GM19238 (cell line): Measurements from ENCODE around the gene TMEM98.
"Not testable (repeated sequence)": the region's sequence is repeated elsewhere in the genome, so short reads cannot be mapped to it uniquely, and the experiment has no call there.

ENCODE experiments used
- DNase-seq: peaks from one replicate; pipeline ENCODE4 v3.0.0; 2011; ENCODE audit warnings: low spot score; ENCODE audit not compliant: insufficient read length

Gene TMEM98

GRCh38 chr17:32980230-32980629 lies 52.3 kb downstream of the TMEM98 start:
- DNase-seq = no peak

GRCh38 chr17:32981611-32982010 lies 53.7 kb downstream of the TMEM98 start:
- DNase-seq = not testable (repeated sequence)

GRCh38 chr17:32985050-32985756 lies 57.2 kb downstream of the TMEM98 start:
- DNase-seq = no peak

- DNase-seq = not testable (repeated sequence)
Observed at GRCh38 chr17:32987453-32987805, 59.5 kb downstream of the TMEM98 start.

DNA sequence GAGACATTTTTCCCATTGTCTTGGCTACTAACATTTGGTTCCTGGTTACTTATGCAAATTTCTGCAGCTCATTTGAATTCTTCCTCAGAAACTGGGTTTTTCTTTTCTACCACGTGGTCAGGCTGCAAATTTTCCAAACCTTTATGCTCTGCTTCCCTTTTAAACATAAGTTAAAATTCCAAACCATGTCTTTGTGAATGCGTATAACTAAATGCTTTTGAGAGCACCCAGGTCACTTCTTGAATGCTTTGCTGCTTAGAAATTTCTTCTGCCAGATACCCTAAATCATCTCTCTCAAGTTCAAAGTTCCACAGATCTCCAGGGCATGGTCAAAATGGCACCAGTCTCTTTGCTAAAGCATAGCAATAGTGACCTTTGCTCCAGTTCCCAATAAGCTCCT lies 59.9 kb downstream of the TMEM98 start:
- DNase-seq = not testable (repeated sequence)

DNA sequence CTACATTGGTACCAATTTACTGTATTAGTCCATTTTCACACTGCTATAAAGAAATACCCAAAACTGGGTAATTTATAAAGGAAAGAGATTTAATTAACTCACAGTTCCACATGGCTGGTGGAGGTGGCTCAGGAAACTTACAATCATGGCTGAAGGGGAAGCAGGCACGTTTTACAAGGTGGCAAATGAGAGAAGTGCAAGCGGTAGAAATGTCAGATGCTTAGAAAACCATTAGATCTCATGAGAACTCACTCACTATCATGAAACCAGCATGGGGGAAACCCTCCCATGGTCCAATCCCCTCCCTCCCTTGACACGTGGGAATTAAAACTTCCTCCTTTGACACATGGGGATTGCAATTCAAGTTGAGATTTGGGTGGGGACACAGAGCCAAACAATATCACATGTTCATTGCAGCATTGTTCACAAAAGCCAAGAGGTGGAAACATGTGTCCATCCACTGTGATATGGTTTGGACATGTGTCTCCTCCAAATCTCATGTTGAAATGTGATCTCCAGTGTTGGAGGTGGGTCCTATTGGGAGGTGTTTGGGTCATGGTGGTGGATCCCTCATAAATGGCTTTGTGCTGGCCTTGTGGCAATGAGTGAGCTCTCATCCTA lies 60.6 kb downstream of the TMEM98 start:
- DNase-seq = no peak

DNA sequence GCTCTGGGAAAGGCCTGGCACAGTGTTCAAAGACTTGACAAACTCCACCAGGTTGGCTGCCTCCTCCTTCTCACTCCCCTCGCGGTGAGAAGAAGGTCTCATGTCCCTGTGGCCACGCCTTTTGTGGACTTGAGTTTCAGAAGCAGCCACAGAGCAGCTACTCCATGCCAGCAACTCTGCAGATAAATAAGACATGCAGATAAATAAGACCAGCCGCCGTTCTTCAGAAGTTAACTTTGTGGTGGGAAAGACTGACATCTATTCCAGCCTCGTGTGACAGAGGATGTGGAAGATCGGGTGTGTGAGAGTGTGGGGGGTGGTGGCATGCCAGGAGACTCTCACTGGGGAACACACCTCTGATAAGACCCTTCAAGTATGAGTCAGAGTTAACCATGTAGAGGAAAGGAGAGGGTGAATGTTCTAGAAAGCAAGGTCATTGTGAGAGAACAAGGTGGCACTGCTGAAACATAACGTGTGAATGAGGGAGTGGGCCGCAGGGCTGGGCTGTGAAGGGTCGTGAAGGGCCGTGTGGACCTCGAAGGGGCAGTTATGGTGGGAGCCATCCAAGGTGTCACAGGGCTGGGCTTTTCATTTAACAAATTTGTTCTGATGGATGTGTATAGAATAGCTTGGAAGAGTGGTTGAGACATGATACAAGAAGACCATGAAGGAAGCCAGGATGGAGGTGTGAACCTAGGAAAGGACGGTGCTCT lies 64.5 kb downstream of the TMEM98 start:
- DNase-seq = no peak

GRCh38 chr17:32993977-32994376 lies 66.0 kb downstream of the TMEM98 start:
- DNase-seq = no peak
